HG03342 (cell line): ENCODE data around the gene EPB41L2.
"Not testable (repeated sequence)": the region's sequence is repeated elsewhere in the genome, so short reads cannot be mapped to it uniquely, and the experiment has no call there.

Experiments
- ATAC-seq: cut with Tn5 transposase; IDR thresholded peaks from one replicate; pipeline ENCODE4 v1.9.1; 2021; ENCODE audit warnings: mild to moderate bottlenecking, moderate library complexity; ENCODE audit not compliant: unreplicated experiment

Gene EPB41L2

DNA sequence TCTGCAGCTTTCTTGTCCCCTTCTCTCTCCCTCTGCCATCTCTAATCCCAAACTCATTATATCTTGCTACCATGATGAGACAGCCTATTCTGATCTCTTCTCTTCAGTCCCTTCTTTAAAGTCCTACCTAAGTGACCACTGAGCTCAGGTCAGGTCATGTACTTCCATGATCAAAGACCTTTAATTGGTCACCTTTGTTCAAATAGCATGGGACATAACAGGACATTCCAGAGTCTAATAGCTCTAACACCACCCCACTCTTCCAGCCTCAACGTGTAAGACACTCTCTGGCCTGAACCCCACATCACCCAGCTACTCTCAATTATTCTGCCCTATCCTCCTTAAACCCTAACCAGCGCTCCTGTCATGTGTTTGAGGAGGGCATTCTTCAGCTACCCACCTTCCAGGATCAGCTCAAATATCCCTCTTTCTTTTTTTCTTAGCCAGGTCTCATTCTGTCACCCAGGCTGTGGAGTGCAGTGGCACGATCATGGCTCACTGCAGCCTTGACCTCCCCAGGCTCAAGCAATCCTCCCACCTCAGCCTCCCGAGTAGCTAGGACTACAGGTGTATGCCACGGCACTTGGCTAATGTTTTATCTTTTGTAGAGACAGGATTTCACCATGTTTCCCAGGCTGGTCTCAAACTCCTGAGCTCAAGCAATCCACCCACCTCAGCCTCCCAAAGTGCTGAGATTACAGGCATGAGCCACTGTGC lies 237.9 kb downstream of the EPB41L2 start:
- ATAC-seq = no peak

DNA sequence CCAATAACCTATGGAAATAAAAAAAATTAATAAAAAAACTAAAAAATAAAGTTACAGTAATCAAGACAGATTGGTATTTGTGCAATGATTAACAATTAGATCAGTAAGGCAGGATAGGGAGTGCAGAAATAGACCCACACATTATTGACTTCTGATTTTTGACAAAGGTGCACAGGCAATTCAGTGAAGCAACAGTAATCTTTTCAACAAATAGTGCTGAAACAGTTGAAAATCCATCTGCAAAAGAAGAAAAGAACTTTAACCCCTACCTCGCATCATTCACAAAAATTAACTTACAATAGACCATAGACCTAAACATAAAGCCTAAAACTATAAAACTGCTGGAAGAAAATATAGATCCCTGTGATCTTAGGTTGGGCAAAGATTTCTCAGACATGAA lies 240.3 kb downstream of the EPB41L2 start:
- no peak for ATAC-seq

DNA sequence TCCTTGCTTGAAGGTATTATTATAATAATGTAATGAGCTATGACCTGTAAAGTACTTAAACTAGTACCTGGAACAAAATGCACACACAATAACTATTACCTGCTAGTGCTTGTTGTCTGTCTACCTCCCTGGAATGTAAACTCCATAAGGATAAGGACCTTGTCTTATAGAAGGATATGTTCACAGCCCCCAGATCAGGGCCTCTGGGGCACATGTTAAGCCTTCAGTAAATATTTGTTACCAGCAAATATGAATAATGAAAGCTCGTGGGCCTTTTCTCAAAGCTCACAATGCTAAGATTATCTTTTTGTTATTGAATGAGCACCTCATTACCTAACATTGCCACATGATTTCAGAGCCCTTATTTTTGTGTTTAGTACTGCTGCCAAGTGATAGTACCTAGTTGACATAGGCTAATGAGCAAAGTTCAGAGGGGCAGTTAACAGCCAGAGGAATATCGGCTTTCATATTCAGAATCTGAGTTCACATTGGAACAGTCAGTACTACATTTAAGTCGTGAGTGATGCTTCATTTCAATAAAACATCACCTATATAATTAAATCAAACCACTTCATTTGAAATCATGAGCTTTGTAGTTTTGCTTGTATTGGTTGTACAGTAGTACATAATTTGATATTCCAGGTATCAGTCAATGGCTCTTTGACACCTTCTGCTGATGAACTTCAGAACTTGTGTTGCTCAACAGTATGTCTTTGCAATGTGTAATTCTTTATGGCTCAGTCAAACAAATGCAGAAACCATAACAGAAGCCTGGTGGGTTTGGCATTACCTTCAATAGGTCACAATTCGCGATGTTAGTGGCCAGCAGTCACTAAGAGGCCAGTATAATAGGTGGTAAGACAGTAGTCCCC lies 247.6 kb downstream of the EPB41L2 start:
- ATAC-seq = no peak

DNA sequence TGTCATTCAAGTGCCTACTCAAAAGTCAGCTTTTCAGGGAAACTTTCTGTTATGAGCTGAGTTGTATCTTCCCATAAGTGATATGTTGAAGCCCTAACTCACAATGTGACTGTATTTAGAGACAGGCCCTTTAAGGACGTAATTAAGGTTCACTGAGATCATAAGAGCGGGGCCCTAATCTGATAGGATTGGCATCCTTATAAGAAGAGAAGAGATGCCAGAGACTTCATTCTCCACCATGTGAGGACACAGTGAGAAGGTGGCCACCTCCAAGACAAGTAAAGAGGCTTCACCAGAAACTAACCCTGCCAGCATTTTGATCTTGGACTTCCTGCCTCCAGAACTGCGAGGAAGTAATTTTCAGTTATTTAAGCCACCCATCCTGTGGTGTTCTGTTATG lies 248.5 kb downstream of the EPB41L2 start:
- ATAC-seq = no peak

DNA sequence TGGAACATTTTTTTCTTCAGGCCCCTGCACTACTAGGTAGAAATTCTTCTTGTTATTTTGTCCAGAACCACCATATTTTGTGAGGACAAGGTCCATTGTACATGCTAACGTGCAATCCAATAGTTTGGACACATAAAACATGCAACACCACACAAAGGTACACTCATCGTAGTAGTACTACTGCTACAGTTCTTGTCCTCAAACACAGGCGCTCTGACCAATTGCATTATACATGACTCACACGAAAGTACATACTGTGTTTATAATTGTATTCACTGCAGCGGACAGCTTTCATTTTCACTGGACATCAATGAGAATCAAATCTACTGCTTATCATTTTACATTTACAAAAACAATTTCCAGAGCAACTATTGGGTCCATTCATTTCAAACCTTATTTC lies 251.1 kb downstream of the EPB41L2 start:
- ATAC-seq = no peak

DNA sequence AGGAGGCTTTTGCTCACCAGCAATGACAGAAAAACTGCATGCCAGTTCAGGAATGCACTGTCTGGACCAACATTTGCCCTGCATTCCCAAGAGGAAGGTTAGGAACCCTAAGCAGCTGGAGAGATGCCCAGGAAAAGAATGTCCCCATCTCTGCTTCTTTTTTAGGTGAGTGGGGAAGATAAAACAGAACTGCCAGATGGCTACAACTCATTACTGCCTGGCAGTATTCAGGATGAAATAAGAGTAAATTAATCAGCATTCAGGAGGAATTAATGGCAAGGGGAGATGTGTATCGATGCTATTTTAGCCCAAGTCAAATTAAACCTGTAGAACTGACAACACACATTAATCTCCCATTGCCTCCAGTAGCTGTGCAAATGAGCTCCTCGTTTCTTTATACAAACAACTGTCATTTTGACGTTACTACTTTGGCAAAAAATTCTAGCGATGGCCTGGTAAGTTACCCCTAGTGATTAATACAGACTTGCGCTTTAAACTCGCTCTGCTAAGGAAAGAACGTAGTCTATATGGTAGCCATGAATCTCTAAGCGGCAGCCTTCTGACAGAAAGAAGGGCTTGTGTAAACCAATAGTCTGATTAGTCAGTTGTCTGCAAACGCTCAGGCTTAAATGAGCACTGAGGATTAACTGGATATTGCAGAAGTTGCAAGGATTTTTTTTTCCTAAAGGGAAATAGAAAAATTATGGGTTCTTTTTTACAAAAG lies 252.6 kb downstream of the EPB41L2 start:
- no peak for ATAC-seq

DNA sequence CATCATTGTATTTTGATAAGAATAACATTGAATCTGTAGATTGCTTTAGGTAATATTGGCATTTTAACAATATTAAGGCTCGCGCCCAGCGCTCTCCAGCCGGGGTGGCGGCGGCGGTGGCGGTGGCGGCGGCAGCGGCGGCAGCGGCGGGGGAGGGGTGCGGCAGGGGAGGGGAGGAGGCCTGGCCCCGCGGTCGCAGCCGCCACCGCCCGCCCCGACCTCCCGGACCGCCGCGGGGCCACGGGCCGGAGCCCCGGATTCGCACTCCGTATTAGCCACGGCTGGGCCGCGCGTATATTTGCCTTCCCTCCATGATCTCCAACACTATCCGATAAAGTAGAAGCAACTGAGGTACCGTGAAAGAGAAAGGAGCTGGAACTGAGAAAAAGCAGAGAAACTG lies 261.7 kb downstream of the EPB41L2 start:
- not testable (repeated sequence) for ATAC-seq

DNA sequence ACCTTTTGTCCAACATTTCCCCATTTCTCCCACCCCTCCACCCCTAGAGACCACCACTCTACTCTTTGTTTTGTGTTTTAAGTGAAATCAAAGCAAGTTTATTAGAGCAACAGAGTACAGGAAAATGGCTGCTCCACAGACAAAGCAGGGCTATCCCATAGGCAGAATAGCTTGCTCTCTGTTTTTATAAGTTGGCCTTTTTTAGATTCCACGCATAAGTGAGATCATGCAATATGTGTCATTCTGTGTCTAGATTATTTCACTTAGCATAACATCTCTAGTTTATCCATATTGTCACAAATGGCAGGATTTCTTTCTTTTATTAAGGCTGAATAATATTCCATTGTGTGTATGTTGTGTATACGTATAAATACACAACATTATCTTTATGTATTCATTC lies 266.0 kb downstream of the EPB41L2 start:
- no peak for ATAC-seq

DNA sequence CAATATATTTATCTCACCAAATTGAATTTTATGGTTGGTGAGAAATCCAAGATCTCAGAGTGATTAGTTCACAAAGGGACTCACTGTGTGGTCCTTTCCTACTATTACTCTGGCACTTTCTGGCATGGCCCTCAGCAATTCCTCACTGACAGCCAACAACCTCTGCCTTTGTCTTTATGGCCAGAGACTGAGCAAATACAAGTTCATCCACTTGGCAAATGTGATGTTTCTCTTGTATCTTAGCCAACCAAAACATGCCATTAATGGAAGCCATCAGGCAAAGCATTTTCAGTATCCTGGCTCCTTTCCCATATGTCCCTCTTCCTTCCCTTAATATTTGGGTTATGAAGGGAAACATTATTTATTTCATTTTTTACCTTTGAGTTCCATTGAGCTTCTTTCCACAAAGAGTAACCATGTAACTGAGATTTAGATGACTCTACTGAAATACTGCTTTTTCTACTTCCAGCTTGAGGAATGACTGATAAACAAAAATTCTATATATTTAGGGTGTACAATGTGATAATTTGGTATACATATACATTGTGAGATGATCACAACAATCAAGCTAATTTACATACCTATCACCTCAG lies 266.6 kb downstream of the EPB41L2 start:
- ATAC-seq = no peak

DNA sequence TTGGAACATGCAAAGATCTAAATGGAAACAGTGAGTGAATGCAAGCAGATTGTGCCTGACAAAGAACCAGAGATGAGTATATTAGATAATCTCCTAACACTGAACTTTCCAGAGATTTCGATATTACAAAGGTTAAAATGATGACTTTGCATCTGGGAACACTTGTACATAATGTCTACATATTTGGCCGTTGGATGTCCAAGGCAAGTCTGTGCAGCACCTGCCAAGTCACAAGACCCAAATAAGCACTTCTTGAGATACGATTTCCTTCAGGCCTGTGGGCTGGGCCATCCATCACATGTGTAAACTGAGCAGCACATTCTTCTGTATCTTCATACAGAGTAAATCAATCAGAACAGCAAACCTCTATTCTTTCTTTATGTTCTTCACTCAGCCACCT lies 268.3 kb downstream of the EPB41L2 start:
- ATAC-seq = no peak

DNA sequence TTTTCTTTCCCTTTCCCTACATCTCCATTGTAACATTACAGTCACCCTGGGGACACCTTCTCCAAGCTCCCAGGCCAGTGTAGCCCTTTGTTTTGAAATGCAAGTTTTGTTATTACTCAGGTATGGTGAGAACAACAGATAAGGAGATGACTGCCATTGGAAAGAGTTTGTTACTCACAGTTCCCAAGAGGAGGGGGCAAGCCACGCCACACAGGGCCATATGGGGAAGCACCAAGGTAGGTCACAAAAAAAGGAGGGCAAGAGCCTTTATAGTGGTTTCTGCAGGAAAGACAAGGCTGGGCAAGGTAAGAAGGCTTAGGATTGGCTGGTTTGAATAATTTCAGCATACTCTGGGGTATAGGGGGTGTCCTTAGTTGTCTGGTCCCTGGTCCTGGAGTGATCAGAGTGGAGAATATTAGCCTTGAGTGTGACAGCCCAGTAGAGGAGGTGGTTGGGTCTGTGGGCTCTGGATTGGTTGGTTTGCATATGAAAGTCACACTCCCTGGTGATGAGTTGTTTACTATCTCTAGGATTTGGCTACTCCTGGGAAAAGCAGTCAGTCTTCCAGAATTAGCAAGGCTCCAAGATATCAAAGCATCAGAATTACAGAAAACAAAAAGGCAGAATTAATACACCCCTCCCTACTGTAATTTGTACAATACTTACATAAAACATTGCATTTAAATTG lies 268.9 kb downstream of the EPB41L2 start:
- no peak for ATAC-seq
